Measurements from ENCODE around the gene SBNO2.
A peak's percentile ranks its signal among the peaks of the same experiment; 100 is the strongest.

The SBNO2 gene

DNA sequence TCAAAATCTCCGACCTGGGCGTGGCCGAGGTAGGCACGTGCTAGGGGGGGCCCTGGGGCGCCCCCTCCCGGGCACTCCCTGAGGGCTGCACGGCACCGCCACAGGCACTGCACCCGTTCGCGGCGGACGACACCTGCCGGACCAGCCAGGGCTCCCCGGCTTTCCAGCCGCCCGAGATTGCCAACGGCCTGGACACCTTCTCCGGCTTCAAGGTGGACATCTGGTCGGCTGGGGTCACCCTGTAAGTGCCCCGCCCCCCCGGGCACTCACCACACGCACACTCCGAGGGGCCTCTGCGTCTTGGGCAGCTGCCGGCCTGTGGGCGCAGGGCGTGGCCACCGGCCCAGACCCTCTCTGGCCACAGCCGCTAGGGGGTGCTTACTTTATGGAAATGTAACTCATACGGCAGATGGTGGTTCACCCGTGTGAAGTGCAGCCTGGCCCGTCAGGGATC lies 46.4 kb upstream of the SBNO2 start:
- H3K36me3 Mint-ChIP-seq (ENCODE audit: low read depth): no peaks in the 10 kb centered on the region
- H3K4me1 Mint-ChIP-seq: peaks cover 19% of the 10 kb centered on the region
- no peak overlapping the region for H3K4me3 Mint-ChIP-seq
- no peak overlapping the region for H3K27ac Mint-ChIP-seq
- H3K9me3 Mint-ChIP-seq: no peaks in the 10 kb centered on the region
- H3K27me3 Mint-ChIP-seq (ENCODE audit: low read depth): no peaks in the 10 kb centered on the region
- no peak for TF ChIP-seq CTCF (IDR thresholded peaks at IDR 0.05; ENCODE audit: unreplicated experiment in 3 of 3)

DNA sequence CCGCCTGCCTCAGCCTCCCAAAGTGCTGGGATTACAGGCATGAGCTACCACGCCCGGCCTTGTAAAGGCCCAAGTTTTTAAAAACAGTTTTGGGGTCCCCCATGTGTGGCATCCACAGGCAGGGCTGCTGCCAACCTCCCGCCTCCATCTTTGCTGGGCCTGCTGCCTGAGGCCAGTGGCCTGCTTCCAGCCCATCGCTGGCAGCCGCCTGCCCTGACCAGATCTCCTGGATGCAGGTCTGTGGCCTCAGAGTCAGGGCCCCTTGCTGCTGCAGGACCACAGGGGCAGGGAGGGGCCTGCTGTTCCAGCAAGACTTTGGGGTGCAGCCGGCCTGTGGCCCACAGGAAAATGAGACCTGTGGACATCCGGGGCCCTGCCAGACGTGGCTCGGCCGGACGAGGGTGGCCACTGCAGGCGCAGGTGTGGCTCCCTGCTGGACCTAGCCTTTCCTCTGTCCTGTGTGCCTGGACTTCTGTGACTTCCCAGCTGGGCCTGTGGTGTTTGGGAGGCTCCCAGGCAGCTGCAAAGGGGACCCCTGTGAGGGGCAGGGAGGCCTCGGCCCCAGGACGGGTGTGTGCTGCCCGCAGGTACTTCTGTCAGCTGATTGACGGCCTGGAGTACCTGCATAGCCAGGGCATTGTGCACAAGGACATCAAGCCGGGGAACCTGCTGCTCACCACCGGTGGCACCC lies 45.9 kb upstream of the SBNO2 start:
- Mint-ChIP-seq H3K4me3 (no peak overlapping the region), H3K36me3 (ENCODE audit: low read depth) (no peaks in the 10 kb centered on the region), H3K27ac (no peak overlapping the region), H3K9me3 (no peaks in the 10 kb centered on the region), H3K4me1 (peaks cover 19% of the 10 kb centered on the region), H3K27me3 (ENCODE audit: low read depth) (no peaks in the 10 kb centered on the region)
- no peak for TF ChIP-seq CTCF (IDR thresholded peaks at IDR 0.05; ENCODE audit: unreplicated experiment in 3 of 3)

- Mint-ChIP-seq H3K9me3 (no peaks in the 10 kb centered on the region), H3K27ac (no peak overlapping the region), H3K36me3 (ENCODE audit: low read depth) (peaks cover under 1% of the 10 kb centered on the region), H3K4me1 (peaks cover 24% of the 10 kb centered on the region), H3K27me3 (ENCODE audit: low read depth) (no peaks in the 10 kb centered on the region), H3K4me3 (no peak overlapping the region)
- TF ChIP-seq CTCF (IDR thresholded peaks at IDR 0.05; ENCODE audit: unreplicated experiment in 3 of 3): no peak
Observed at GRCh38 chr19:1218751-1219567, 44.9 kb upstream of the SBNO2 start.

DNA sequence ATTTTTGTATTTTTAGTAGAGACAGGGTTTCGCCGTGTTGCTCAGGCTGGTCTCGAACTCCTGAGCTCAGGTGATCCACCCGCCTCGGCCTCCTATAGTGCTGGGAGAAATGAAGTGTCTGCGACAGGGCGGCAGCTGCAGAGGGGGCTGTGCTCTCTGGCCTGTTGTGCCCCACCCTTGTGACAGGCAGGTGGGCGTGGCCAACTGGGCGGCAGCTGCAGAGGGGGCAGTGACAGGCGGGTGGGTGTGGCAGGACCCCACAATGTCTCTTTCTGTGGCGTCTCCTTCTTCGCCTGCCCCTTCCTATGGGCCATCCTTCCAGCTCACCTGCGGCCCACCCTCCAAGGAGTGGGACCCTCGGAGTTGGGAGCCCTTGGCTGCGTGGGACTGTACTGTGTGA lies 43.3 kb upstream of the SBNO2 start:
- H3K4me1 Mint-ChIP-seq: peaks cover 33% of the 10 kb centered on the region
- peaks cover 8% of the 10 kb centered on the region for H3K36me3 Mint-ChIP-seq (ENCODE audit: low read depth)
- H3K4me3 Mint-ChIP-seq: no peak overlapping the region
- no peak for TF ChIP-seq CTCF (IDR thresholded peaks at IDR 0.05; ENCODE audit: unreplicated experiment in 3 of 3)
- H3K27ac Mint-ChIP-seq: peak overlapping the region in 2 of 3 experiments; percentile 21 to 55
- no peaks in the 10 kb centered on the region for H3K9me3 Mint-ChIP-seq
- no peaks in the 10 kb centered on the region for H3K27me3 Mint-ChIP-seq (ENCODE audit: low read depth)

- Mint-ChIP-seq H3K4me3 (no peak overlapping the region), H3K27me3 (ENCODE audit: low read depth) (no peaks in the 10 kb centered on the region), H3K36me3 (ENCODE audit: low read depth) (peaks cover 8% of the 10 kb centered on the region), H3K9me3 (no peaks in the 10 kb centered on the region), H3K4me1 (peaks cover 33% of the 10 kb centered on the region), H3K27ac (peak overlapping the region in 2 of 3 experiments; percentile 21 to 29)
- TF ChIP-seq CTCF (IDR thresholded peaks at IDR 0.05; ENCODE audit: unreplicated experiment in 3 of 3): no peak
Observed at GRCh38 chr19:1216756-1217155, 42.7 kb upstream of the SBNO2 start.
